Measurements from ENCODE around the gene GRHPR. TPM values are rescaled to one million over a fixed set of nuclear protein-coding genes. Genes with fewer than 3 reads are reported as not detected.

Gene GRHPR
- total and polyA plus RNA-seq, 2 of the 8 experiments (the other 6 are each of a cell fraction or from before 2014, with no cell fraction given), result 97.0 to 201 TPM

DNA sequence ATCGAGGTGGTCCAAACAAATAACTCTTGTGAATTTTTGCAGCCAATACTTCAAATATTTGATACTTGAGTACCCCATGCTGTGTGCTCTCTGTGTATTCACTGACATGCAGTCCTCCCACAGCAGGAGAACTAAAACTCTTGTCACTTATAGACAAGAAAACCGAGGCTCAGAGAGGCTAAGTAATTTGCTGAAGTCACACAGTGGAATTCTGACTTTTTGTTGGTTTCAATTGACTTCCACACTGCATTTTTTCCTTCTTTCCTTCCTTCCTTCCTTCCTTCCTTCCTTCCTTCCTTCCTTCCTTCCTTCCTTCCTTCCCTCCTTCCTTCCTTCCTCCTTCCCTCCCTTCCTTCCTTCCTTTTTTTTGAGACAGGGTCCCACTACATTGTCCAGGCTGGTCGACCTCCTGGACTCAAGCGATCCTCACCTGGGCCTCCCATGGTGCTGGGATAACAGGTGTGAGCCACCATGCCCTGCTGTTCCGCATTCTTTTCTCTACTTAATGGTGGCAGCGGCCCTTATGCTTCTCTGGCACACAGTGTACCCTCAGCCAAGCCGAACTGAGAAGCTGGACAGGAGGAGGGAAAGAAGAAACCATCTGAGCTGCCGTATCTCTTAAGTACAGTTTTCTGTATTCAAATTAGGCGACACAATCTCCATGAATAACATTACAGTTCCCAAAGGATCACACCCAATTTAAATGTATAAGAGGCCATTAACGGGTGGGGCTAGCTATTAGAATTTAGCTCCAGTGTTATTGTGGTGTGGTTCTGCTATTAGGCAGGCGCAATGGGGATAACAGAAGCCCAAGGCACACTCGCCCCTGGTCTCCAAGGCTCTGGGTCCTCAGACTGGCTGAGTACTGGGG, 38.4 kb upstream of the GRHPR start:
- Histone ChIP-seq H4K5ac (ENCODE audit: insufficient read length, low read depth, low read length) (no peak overlapping the region), H3K36me3 (ENCODE audit: control insufficient read depth in 2 of 4, insufficient read depth in 4 of 4, low read length in 3 of 4) (no peaks in the 10 kb centered on the region), H3K4ac (replicated peaks; ENCODE audit: insufficient read length, low read depth, low read length) (no peak overlapping the region), H3K56ac (replicated peaks; ENCODE audit: insufficient read length, low read depth, low read length) (no peak overlapping the region), H3K27me3 (replicated peaks in 1 of 4; ENCODE audit: control insufficient read depth in 3 of 4, extremely low read depth in 1 of 4, insufficient read depth in 3 of 4, low read length in 3 of 4) (no peaks in the 10 kb centered on the region), H3K14ac (ENCODE audit: insufficient read length) (no peak overlapping the region), H2BK20ac (ENCODE audit: low read length) (no peak overlapping the region), H3K9ac (replicated peaks in 1 of 4; ENCODE audit: extremely low read depth in 1 of 4, low read depth in 3 of 4, low read length in 3 of 4) (no peak overlapping the region), H3K23me2 (ENCODE audit: low read depth, low read length) (no peaks in the 10 kb centered on the region; the same call in 1 of the 2 replicates), H2AFZ (ENCODE audit: low read length) (no peak overlapping the region), H2BK12ac (ENCODE audit: low read depth, low read length) (no peak overlapping the region), H3K27ac (ENCODE audit: low read depth, low read length) (no peak overlapping the region), H2BK120ac (replicated peaks; ENCODE audit: low read depth, low read length) (no peak overlapping the region), H3K4me2 (ENCODE audit: insufficient read depth in 1 of 2, low read depth in 2 of 2, low read length in 2 of 2) (no peak overlapping the region), H4K91ac (replicated peaks; ENCODE audit: insufficient read length, low read length) (no peak overlapping the region), H3K79me1 (ENCODE audit: low read depth, low read length) (no peaks in the 10 kb centered on the region), H2BK15ac (ENCODE audit: low read length) (no peak overlapping the region), H3K23ac (ENCODE audit: insufficient read length) (no peak overlapping the region), H4K8ac (ENCODE audit: extremely low read depth, insufficient read depth, low read length) (no peak overlapping the region), H3K79me2 (ENCODE audit: control insufficient read depth in 1 of 2, insufficient read depth in 2 of 2, low read length in 2 of 2) (no peaks in the 10 kb centered on the region), H2BK5ac (ENCODE audit: low read depth, low read length) (no peak overlapping the region), H3K4me3 (ENCODE audit: extremely low read depth in 1 of 4, insufficient read depth in 2 of 4, low read depth in 3 of 4, low read length in 4 of 4) (no peak overlapping the region), H2AK5ac (ENCODE audit: low read depth, low read length) (0 out of 2 replicates have a peak overlapping the region, but pooled peaks have one; percentile 53), H4K20me1 (replicated peaks in 1 of 2; ENCODE audit: control insufficient read depth in 1 of 2, insufficient read depth in 2 of 2, low read length in 2 of 2) (no peaks in the 10 kb centered on the region), H3K4me1 (replicated peaks in 1 of 4; ENCODE audit: control insufficient read depth in 3 of 4, insufficient read depth in 4 of 4, low read length in 3 of 4) (no peaks in the 10 kb centered on the region), H3K9me3 (ENCODE audit: insufficient read depth in 2 of 2, low read depth in 1 of 2, low read length in 1 of 2) (no peaks in the 10 kb centered on the region), H3K18ac (ENCODE audit: extremely low read depth, low read length) (no peak overlapping the region)
- 80% methylated on average over 12 of the region's 12 CpGs; no CpG with 5 or more reads in 1 of the 2 experiments for WGBS, 2 experiments (ENCODE audit: extremely low coverage in 1 of 2, insufficient coverage in 1 of 2, insufficient read length in 1 of 2, insufficient replicate concordance in 2 of 2, low coverage in 1 of 2, low lambda C conversion rate in 2 of 2, missing lambda C conversion rate in 1 of 2)
- CTCF ChIA-PET (ENCODE audit: partially characterized antibody), result interaction anchor here (0.9 to 2.4 kb wide), 4 partner anchors 10 to 27 kb away, joined by 5 to 9 read pairs (median 7); no protein-coding TSS in a partner anchor
- no peak for DNase-seq (ENCODE audit: low read depth in 1 of 2, low spot score in 2 of 2)
- POLR2A ChIA-PET (ENCODE audit: partially characterized antibody), result no interaction called here
- FAIRE-seq, result no peak
- TF ChIP-seq SIRT6 (IDR thresholded peaks at IDR 0.05; ENCODE audit: low read length), result no peak
- no peak for TF ChIP-seq SUZ12 (IDR thresholded peaks at IDR 0.05; ENCODE audit: low read length)
- no peak for TF ChIP-seq ASH2L (IDR thresholded peaks at IDR 0.05; ENCODE audit: low read length)
- TF ChIP-seq TBP (IDR thresholded peaks at IDR 0.05; ENCODE audit: low read depth, low read length), result no peak
- TF ChIP-seq SP4 (IDR thresholded peaks at IDR 0.05; ENCODE audit: low read length), result no peak
- TF ChIP-seq, protein P1, sequence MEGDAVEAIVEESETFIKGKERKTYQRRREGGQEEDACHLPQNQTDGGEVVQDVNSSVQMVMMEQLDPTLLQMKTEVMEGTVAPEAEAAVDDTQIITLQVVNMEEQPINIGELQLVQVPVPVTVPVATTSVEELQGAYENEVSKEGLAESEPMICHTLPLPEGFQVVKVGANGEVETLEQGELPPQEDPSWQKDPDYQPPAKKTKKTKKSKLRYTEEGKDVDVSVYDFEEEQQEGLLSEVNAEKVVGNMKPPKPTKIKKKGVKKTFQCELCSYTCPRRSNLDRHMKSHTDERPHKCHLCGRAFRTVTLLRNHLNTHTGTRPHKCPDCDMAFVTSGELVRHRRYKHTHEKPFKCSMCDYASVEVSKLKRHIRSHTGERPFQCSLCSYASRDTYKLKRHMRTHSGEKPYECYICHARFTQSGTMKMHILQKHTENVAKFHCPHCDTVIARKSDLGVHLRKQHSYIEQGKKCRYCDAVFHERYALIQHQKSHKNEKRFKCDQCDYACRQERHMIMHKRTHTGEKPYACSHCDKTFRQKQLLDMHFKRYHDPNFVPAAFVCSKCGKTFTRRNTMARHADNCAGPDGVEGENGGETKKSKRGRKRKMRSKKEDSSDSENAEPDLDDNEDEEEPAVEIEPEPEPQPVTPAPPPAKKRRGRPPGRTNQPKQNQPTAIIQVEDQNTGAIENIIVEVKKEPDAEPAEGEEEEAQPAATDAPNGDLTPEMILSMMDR (IDR thresholded peaks at IDR 0.05; ENCODE audit: control extremely low read depth in 1 of 3, insufficient read depth in 1 of 3, low read depth in 1 of 3, low read length in 3 of 3), result no peak
- TF ChIP-seq HDAC2 (IDR thresholded peaks at IDR 0.05; ENCODE audit: borderline replicate concordance in 1 of 2, low read depth in 2 of 2, low read length in 2 of 2), result no peak
- TF ChIP-seq, protein P2, sequence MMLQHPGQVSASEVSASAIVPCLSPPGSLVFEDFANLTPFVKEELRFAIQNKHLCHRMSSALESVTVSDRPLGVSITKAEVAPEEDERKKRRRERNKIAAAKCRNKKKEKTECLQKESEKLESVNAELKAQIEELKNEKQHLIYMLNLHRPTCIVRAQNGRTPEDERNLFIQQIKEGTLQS (IDR thresholded peaks at IDR 0.05; ENCODE audit: insufficient read depth, low read depth, low read length), result no peak
- no peak for TF ChIP-seq SP2 (IDR thresholded peaks at IDR 0.05; ENCODE audit: low read length)

Data from H1 (cell line).